WTC11 (cell line): ENCODE data around the gene OSBPL7. TPM values are rescaled to one million over a fixed set of nuclear protein-coding genes. Genes with fewer than 3 reads are reported as not detected.

Experiments used
- ATAC-seq: fragments of 200-7000 bp; cut with Tn5 transposase; 2 replicates; pipeline ENCODE4 v1.10.0; 2021; ENCODE audit warnings: mild to moderate bottlenecking, moderate library complexity
- CTCF ChIA-PET: fragments of 300-600 bp; sonication (Branson Sonifier 250); formaldehyde crosslinking; loops from one replicate; lab custom pipeline; 2021; ENCODE audit warnings: antibody characterized with exemption; lab: Charles Lee
- POLR2A ChIA-PET: fragments of 350-600 bp; sonication (Branson Sonifier 250); formaldehyde crosslinking; loops from one replicate; lab custom pipeline; 2021; ENCODE audit warnings: antibody characterized with exemption; lab: Charles Lee
- DNase-seq: peaks from one replicate; pipeline ENCODE4 v3.0.0; 2021; ENCODE audit warnings: low spot score
- H3K27ac Mint-ChIP-seq: 2 replicates; pipeline ENCODE4 v1.8.0; 2021; ENCODE audit warnings: mixed read lengths
- H3K27me3 Mint-ChIP-seq: 2 replicates; pipeline ENCODE4 v1.8.0; 2021; ENCODE audit warnings: low read depth, mild to moderate bottlenecking, moderate library complexity, mixed read lengths
- H3K36me3 Mint-ChIP-seq: 2 replicates; pipeline ENCODE4 v1.8.0; 2021; ENCODE audit warnings: mixed read lengths
- H3K4me1 Mint-ChIP-seq: 2 replicates; pipeline ENCODE4 v1.8.0; 2022; ENCODE audit warnings: mixed read lengths
- H3K4me3 Mint-ChIP-seq: 2 replicates; pipeline ENCODE4 v1.8.0; 2021; ENCODE audit warnings: mild to moderate bottlenecking, moderate library complexity, mixed read lengths
- H3K9me3 Mint-ChIP-seq: 2 replicates; pipeline ENCODE4 v1.8.0; 2021; ENCODE audit warnings: mixed read lengths
- ATF3 ChIP-seq: sonication (generic); formaldehyde crosslinking; conservative IDR thresholded peaks from 2 replicates; pipeline ENCODE4 v1.8.1; 2022; ENCODE audit warnings: mild to moderate bottlenecking, missing genetic modification reagents
- GRHL2 ChIP-seq: fragments of 250-450 bp; sonication (Bioruptor Pico); IDR thresholded peaks from 2 replicates; pipeline ENCODE4 v1.8.0; 2022; ENCODE audit warnings: mild to moderate bottlenecking, moderate library complexity; ENCODE audit not compliant: insufficient replicate concordance, severe bottlenecking
- IRF1 ChIP-seq: sonication (generic); formaldehyde crosslinking; IDR thresholded peaks from 2 replicates; pipeline ENCODE4 v1.8.0; 2023; ENCODE audit warnings: missing genetic modification reagents
- IRF2 ChIP-seq: sonication (generic); formaldehyde crosslinking; IDR thresholded peaks from 2 replicates; pipeline ENCODE4 v1.8.0; 2022; ENCODE audit warnings: low read depth, missing genetic modification reagents, borderline replicate concordance
- PRRX2 ChIP-seq: fragments of 250-450 bp; sonication (Bioruptor Pico); IDR thresholded peaks from 2 replicates; pipeline ENCODE4 v1.8.0; 2021; ENCODE audit warnings: mild to moderate bottlenecking
- TEAD1 ChIP-seq: sonication (generic); formaldehyde crosslinking; IDR thresholded peaks from 2 replicates; pipeline ENCODE4 v1.8.0; 2022; ENCODE audit warnings: mild to moderate bottlenecking, missing genetic modification reagents
- TP53 ChIP-seq: sonication (generic); formaldehyde crosslinking; IDR thresholded peaks from 2 replicates; pipeline ENCODE4 v1.8.1; 2023; ENCODE audit warnings: mild to moderate bottlenecking, missing genetic modification reagents
- USF1 ChIP-seq: sonication (generic); formaldehyde crosslinking; IDR thresholded peaks from 2 replicates; pipeline ENCODE4 v1.8.0; 2022; ENCODE audit warnings: mild to moderate bottlenecking, missing genetic modification reagents
- USF2 ChIP-seq: sonication (generic); formaldehyde crosslinking; IDR thresholded peaks from 2 replicates; pipeline ENCODE4 v1.8.1; 2023; ENCODE audit warnings: mild to moderate bottlenecking, missing genetic modification reagents, moderate library complexity
- ZNF138 ChIP-seq: sonication (generic); formaldehyde crosslinking; conservative IDR thresholded peaks from 2 replicates; pipeline ENCODE4 v1.8.1; 2022; ENCODE audit warnings: mild to moderate bottlenecking, moderate library complexity, missing genetic modification reagents
- ZNF416 ChIP-seq: fragments of 250-450 bp; sonication (Bioruptor Pico); IDR thresholded peaks from 2 replicates; pipeline ENCODE4 v1.9.0; 2021; ENCODE audit warnings: mild to moderate bottlenecking, inconsistent platforms
- ZNF423 ChIP-seq: fragments of 250-450 bp; sonication (Bioruptor Pico); IDR thresholded peaks from 2 replicates; pipeline ENCODE4 v2.1.2; 2022; ENCODE audit warnings: mild to moderate bottlenecking, moderate library complexity
- total RNA-seq: library from RNA; stranded (reverse); gene quantifications from 3 replicates; pipeline ENCODE4 v1.2.3, GENCODE V29; 2021
- TF ChIP-seq, protein P1 (sequence below): sonication (generic); formaldehyde crosslinking; IDR thresholded peaks from 2 replicates; pipeline ENCODE4 v1.8.1; 2023; ENCODE audit warnings: mild to moderate bottlenecking, moderate library complexity, missing genetic modification reagents
- TF ChIP-seq, protein P2 (sequence below): sonication (generic); formaldehyde crosslinking; IDR thresholded peaks from 2 replicates; pipeline ENCODE4 v1.8.1; 2023; ENCODE audit warnings: mild to moderate bottlenecking, missing genetic modification reagents
- TF ChIP-seq, protein P3 (sequence below): fragments of 250-450 bp; sonication (Bioruptor Pico); IDR thresholded peaks from 2 replicates; pipeline ENCODE4 v1.8.0; 2021; ENCODE audit warnings: mild to moderate bottlenecking
- TF ChIP-seq, protein P4 (sequence below): sonication (generic); formaldehyde crosslinking; IDR thresholded peaks from 2 replicates; pipeline ENCODE4 v1.8.1; 2023; ENCODE audit warnings: mild to moderate bottlenecking, missing genetic modification reagents, moderate library complexity
- TF ChIP-seq, protein P5 (sequence below): fragments of 250-450 bp; sonication (Bioruptor Pico); IDR thresholded peaks from 2 replicates; pipeline ENCODE4 v1.9.0; 2021; ENCODE audit warnings: mild to moderate bottlenecking
- TF ChIP-seq, protein P6 (sequence below): fragments of 250-450 bp; sonication (Bioruptor Pico); IDR thresholded peaks from 2 replicates; pipeline ENCODE4 v1.9.0; 2021; ENCODE audit warnings: mild to moderate bottlenecking, borderline replicate concordance

The OSBPL7 gene
- total RNA-seq, 1 experiment from 2014 or later, result 13.5 TPM

DNA sequence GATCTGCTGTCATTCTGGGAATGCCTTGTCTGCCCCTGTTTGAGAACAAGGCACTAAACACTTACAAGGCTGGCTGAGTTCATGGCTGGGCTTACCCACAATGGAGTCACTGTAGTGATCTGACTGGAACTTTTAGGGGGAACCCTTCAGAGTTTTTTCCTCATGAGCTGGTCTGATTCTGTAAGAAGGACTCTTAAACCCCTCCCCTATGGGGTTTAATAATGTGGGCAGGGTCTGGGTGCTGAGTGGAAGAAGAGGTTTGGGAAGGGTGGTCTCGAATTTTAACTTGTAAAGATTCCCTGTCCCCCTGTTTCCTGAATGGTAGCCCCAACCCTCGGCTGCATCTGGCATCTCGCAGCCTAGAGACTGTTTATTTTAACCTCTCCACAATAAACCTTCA lies 30.6 kb downstream of the OSBPL7 start:
- no peak for DNase-seq
- CTCF ChIA-PET, result no interaction called here
- ATAC-seq, result no peak
- Mint-ChIP-seq H3K27ac (no peak overlapping the region), H3K36me3 (no peaks in the 10 kb centered on the region), H3K4me1 (peaks cover 7% of the 10 kb centered on the region; the same call in 1 of the 2 replicates), H3K27me3 (peaks cover 90% of the 10 kb centered on the region), H3K9me3 (no peaks in the 10 kb centered on the region), H3K4me3 (peak overlapping the region; percentile 82)
- POLR2A ChIA-PET, result no interaction called here
- TF ChIP-seq ZNF138 (CRISPR knock-in tag) (no peak), USF2 (CRISPR knock-in tag) (no peak), ZNF416 (CRISPR knock-in tag) (no peak), ZNF423 (CRISPR knock-in tag) (no peak), GRHL2 (CRISPR knock-in tag) (no peak), PRRX2 (no peak)
- TF ChIP-seq, protein P1, sequence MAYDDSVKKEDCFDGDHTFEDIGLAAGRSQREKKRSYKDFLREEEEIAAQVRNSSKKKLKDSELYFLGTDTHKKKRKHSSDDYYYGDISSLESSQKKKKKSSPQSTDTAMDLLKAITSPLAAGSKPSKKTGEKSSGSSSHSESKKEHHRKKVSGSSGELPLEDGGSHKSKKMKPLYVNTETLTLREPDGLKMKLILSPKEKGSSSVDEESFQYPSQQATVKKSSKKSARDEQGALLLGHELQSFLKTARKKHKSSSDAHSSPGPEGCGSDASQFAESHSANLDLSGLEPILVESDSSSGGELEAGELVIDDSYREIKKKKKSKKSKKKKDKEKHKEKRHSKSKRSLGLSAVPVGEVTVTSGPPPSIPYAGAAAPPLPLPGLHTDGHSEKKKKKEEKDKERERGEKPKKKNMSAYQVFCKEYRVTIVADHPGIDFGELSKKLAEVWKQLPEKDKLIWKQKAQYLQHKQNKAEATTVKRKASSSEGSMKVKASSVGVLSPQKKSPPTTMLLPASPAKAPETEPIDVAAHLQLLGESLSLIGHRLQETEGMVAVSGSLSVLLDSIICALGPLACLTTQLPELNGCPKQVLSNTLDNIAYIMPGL (CRISPR knock-in tag), result no peak
- TF ChIP-seq, protein P2, sequence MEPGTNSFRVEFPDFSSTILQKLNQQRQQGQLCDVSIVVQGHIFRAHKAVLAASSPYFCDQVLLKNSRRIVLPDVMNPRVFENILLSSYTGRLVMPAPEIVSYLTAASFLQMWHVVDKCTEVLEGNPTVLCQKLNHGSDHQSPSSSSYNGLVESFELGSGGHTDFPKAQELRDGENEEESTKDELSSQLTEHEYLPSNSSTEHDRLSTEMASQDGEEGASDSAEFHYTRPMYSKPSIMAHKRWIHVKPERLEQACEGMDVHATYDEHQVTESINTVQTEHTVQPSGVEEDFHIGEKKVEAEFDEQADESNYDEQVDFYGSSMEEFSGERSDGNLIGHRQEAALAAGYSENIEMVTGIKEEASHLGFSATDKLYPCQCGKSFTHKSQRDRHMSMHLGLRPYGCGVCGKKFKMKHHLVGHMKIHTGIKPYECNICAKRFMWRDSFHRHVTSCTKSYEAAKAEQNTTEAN (CRISPR knock-in tag), result no peak
- TF ChIP-seq, protein P3, sequence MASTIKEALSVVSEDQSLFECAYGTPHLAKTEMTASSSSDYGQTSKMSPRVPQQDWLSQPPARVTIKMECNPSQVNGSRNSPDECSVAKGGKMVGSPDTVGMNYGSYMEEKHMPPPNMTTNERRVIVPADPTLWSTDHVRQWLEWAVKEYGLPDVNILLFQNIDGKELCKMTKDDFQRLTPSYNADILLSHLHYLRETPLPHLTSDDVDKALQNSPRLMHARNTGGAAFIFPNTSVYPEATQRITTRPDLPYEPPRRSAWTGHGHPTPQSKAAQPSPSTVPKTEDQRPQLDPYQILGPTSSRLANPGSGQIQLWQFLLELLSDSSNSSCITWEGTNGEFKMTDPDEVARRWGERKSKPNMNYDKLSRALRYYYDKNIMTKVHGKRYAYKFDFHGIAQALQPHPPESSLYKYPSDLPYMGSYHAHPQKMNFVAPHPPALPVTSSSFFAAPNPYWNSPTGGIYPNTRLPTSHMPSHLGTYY, result no peak
- TF ChIP-seq, protein P4, sequence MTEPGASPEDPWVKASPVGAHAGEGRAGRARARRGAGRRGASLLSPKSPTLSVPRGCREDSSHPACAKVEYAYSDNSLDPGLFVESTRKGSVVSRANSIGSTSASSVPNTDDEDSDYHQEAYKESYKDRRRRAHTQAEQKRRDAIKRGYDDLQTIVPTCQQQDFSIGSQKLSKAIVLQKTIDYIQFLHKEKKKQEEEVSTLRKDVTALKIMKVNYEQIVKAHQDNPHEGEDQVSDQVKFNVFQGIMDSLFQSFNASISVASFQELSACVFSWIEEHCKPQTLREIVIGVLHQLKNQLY (CRISPR knock-in tag), result no peak
- TF ChIP-seq, protein P5, sequence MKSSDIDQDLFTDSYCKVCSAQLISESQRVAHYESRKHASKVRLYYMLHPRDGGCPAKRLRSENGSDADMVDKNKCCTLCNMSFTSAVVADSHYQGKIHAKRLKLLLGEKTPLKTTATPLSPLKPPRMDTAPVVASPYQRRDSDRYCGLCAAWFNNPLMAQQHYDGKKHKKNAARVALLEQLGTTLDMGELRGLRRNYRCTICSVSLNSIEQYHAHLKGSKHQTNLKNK (CRISPR knock-in tag), result no peak

DNA sequence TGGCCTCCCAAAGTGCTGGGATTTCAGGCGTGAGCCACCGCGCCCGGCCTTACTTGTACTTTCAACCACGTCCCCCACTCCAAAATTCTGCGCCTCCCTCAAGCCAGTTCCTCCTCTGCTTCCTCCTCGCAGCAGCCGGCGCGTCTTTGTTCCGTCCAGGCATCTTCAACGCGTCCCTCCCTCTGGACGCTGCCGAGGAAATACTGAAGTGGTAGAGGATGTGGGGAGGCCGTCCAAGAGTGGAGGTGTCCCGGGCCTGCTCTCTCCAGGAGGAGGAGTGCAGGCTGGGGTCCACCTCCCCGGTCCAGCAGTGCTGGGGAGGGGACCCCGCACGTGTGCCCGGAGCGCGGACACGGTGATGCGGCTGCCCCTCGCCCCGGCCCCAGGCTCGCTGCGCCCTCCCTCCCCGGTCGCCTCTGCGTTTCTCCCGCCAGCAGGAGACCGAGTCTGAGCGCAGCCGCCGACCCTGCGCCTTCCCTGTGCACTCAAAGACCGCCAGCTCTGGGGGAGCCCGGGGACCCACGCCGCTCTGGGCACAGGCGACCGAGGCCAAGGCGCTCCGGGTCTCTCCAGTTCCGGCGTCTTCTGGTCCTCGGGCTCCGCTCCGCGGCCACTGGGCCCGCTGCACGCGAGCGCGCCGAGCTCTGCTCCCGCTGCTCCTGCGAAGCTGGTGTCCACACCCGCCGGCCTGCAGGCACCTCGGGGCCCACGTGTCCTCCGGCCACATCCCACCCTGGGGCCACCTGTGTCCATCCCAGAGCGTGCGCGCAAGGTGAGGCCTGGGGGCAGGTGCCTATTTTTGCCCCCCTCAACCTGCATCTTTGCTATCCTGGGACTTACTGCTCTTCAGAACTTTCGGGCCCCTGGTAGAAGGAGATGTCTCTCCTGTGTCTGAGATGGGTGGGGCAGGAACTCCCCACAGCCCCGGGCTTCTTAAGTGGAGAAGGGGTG lies 31.7 kb downstream of the OSBPL7 start:
- Mint-ChIP-seq H3K36me3 (no peaks in the 10 kb centered on the region), H3K9me3 (no peaks in the 10 kb centered on the region), H3K4me3 (peak overlapping the region; percentile 82), H3K4me1 (peaks cover 7% of the 10 kb centered on the region; the same call in 1 of the 2 replicates), H3K27ac (no peak overlapping the region), H3K27me3 (peaks cover 87% of the 10 kb centered on the region)
- ChIA-PET CTCF (interaction anchor here (0.6 to 1.6 kb wide), 21 partner anchors 8 to 181 kb away, joined by 3 to 8 read pairs (median 4); partner anchors contain the start of genes CDK5RAP3, LRRC46, MRPL10 and OSBPL7), POLR2A (interaction anchor here (0.6 to 0.8 kb wide), 3 partner anchors 12 to 1519 kb away, joined by 3 to 12 read pairs (median 4); no protein-coding TSS in a partner anchor)
- DNase-seq (peak; percentile 73), ATAC-seq (peak; percentile 90)
- TF ChIP-seq IRF2 (CRISPR knock-in tag) (no peak), IRF1 (CRISPR knock-in tag) (peak; percentile 73; the same call in 1 of the 2 replicates), ATF3 (CRISPR knock-in tag) (no peak), TP53 (CRISPR knock-in tag) (peak; percentile 83; the same call in 1 of the 2 replicates), PRRX2 (no peak), USF1 (CRISPR knock-in tag) (peak; percentile 65; the same call in 1 of the 2 replicates), TEAD1 (CRISPR knock-in tag) (0 out of 2 replicates have a peak, but pooled peaks have one; percentile 6)
- TF ChIP-seq, protein P6, sequence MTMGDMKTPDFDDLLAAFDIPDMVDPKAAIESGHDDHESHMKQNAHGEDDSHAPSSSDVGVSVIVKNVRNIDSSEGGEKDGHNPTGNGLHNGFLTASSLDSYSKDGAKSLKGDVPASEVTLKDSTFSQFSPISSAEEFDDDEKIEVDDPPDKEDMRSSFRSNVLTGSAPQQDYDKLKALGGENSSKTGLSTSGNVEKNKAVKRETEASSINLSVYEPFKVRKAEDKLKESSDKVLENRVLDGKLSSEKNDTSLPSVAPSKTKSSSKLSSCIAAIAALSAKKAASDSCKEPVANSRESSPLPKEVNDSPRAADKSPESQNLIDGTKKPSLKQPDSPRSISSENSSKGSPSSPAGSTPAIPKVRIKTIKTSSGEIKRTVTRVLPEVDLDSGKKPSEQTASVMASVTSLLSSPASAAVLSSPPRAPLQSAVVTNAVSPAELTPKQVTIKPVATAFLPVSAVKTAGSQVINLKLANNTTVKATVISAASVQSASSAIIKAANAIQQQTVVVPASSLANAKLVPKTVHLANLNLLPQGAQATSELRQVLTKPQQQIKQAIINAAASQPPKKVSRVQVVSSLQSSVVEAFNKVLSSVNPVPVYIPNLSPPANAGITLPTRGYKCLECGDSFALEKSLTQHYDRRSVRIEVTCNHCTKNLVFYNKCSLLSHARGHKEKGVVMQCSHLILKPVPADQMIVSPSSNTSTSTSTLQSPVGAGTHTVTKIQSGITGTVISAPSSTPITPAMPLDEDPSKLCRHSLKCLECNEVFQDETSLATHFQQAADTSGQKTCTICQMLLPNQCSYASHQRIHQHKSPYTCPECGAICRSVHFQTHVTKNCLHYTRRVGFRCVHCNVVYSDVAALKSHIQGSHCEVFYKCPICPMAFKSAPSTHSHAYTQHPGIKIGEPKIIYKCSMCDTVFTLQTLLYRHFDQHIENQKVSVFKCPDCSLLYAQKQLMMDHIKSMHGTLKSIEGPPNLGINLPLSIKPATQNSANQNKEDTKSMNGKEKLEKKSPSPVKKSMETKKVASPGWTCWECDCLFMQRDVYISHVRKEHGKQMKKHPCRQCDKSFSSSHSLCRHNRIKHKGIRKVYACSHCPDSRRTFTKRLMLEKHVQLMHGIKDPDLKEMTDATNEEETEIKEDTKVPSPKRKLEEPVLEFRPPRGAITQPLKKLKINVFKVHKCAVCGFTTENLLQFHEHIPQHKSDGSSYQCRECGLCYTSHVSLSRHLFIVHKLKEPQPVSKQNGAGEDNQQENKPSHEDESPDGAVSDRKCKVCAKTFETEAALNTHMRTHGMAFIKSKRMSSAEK, result no peak
